ENCODE results near the gene AGBL4.

Gene AGBL4

GRCh38 chr1:49213301-49213700 is 810.5 kb downstream of the AGBL4 start:
- Histone ChIP-seq H3K4me1 (ENCODE audit: control insufficient read depth in 5 of 5, insufficient read depth in 5 of 5, low read length in 5 of 5) (peaks cover 0 to 18% (median 3%) of the 10 kb centered on the region in 5 donors), H3K9ac (ENCODE audit: low read length in 5 of 5) (no peak overlapping the region), H3K27me3 (ENCODE audit: control insufficient read depth in 5 of 5, insufficient read depth in 4 of 5, low read length in 5 of 5) (no peaks in the 10 kb centered on the region), H3K9me3 (ENCODE audit: control insufficient read depth in 5 of 5, low read length in 5 of 5) (no peaks in the 10 kb centered on the region), H3K36me3 (ENCODE audit: control insufficient read depth in 5 of 5, insufficient read depth in 5 of 5, low read length in 5 of 5) (no peaks in the 10 kb centered on the region), H3K4me3 (ENCODE audit: low read depth in 1 of 5, low read length in 5 of 5) (no peak overlapping the region), H3K27ac (ENCODE audit: low read depth, low read length) (no peak overlapping the region)

- no peaks in the 10 kb centered on the region for H3K9me3 ChIP-seq (ENCODE audit: control insufficient read depth in 5 of 5, low read length in 5 of 5)
- peaks cover 0 to 31% (median 7%) of the 10 kb centered on the region in 5 donors for H3K4me1 ChIP-seq (ENCODE audit: control insufficient read depth in 5 of 5, insufficient read depth in 5 of 5, low read length in 5 of 5)
- H3K27ac ChIP-seq (ENCODE audit: low read depth, low read length) = no peak overlapping the region
- no peak overlapping the region for H3K4me3 ChIP-seq (ENCODE audit: low read depth in 1 of 5, low read length in 5 of 5)
- no peaks in the 10 kb centered on the region for H3K27me3 ChIP-seq (ENCODE audit: control insufficient read depth in 5 of 5, insufficient read depth in 4 of 5, low read length in 5 of 5)
- no peaks in the 10 kb centered on the region for H3K36me3 ChIP-seq (ENCODE audit: control insufficient read depth in 5 of 5, insufficient read depth in 5 of 5, low read length in 5 of 5)
- H3K9ac ChIP-seq (ENCODE audit: low read length in 5 of 5) = no peak overlapping the region
These were observed 815.0 kb downstream of the AGBL4 start for GRCh38 chr1:49208712-49209111.

GRCh38 chr1:49204720-49205119 is 819.0 kb downstream of the AGBL4 start:
- H3K27ac ChIP-seq (ENCODE audit: low read depth, low read length) = no peak overlapping the region
- no peaks in the 10 kb centered on the region for H3K36me3 ChIP-seq (ENCODE audit: control insufficient read depth in 5 of 5, insufficient read depth in 5 of 5, low read length in 5 of 5)
- peaks cover 0 to 20% (median 4%) of the 10 kb centered on the region in 5 donors for H3K4me1 ChIP-seq (ENCODE audit: control insufficient read depth in 5 of 5, insufficient read depth in 5 of 5, low read length in 5 of 5)
- H3K27me3 ChIP-seq (ENCODE audit: control insufficient read depth in 5 of 5, insufficient read depth in 4 of 5, low read length in 5 of 5) = no peaks in the 10 kb centered on the region
- peaks cover 0 to 7% (median 0%) of the 10 kb centered on the region in 5 donors for H3K9me3 ChIP-seq (ENCODE audit: control insufficient read depth in 5 of 5, low read length in 5 of 5)
- no peak overlapping the region for H3K4me3 ChIP-seq (ENCODE audit: low read depth in 1 of 5, low read length in 5 of 5)
- H3K9ac ChIP-seq (ENCODE audit: low read length in 5 of 5) = no peak overlapping the region

- peaks cover 0 to 9% (median 0%) of the 10 kb centered on the region in 5 donors for H3K9me3 ChIP-seq (ENCODE audit: control insufficient read depth in 5 of 5, low read length in 5 of 5)
- H3K4me3 ChIP-seq (ENCODE audit: low read depth in 1 of 5, low read length in 5 of 5) = no peak overlapping the region
- no peaks in the 10 kb centered on the region for H3K36me3 ChIP-seq (ENCODE audit: control insufficient read depth in 5 of 5, insufficient read depth in 5 of 5, low read length in 5 of 5)
- no peak overlapping the region for H3K9ac ChIP-seq (ENCODE audit: low read length in 5 of 5)
- H3K27ac ChIP-seq (ENCODE audit: low read depth, low read length) = no peak overlapping the region
- H3K4me1 ChIP-seq (ENCODE audit: control insufficient read depth in 5 of 5, insufficient read depth in 5 of 5, low read length in 5 of 5) = peaks cover 0 to 6% (median 1%) of the 10 kb centered on the region in 5 donors
- H3K27me3 ChIP-seq (ENCODE audit: control insufficient read depth in 5 of 5, insufficient read depth in 4 of 5, low read length in 5 of 5) = no peaks in the 10 kb centered on the region
These were observed 823.0 kb downstream of the AGBL4 start for GRCh38 chr1:49200738-49201137.

GRCh38 chr1:49199564-49199963 is 824.2 kb downstream of the AGBL4 start:
- Histone ChIP-seq H3K27me3 (ENCODE audit: control insufficient read depth in 5 of 5, insufficient read depth in 4 of 5, low read length in 5 of 5) (no peaks in the 10 kb centered on the region), H3K4me3 (ENCODE audit: low read depth in 1 of 5, low read length in 5 of 5) (no peak overlapping the region), H3K27ac (ENCODE audit: low read depth, low read length) (no peak overlapping the region), H3K9me3 (ENCODE audit: control insufficient read depth in 5 of 5, low read length in 5 of 5) (peaks cover 0 to 11% (median 0%) of the 10 kb centered on the region in 5 donors), H3K4me1 (ENCODE audit: control insufficient read depth in 5 of 5, insufficient read depth in 5 of 5, low read length in 5 of 5) (no peaks in the 10 kb centered on the region), H3K9ac (ENCODE audit: low read length in 5 of 5) (no peak overlapping the region), H3K36me3 (ENCODE audit: control insufficient read depth in 5 of 5, insufficient read depth in 5 of 5, low read length in 5 of 5) (no peaks in the 10 kb centered on the region)

GRCh38 chr1:49197081-49197480 is 826.7 kb downstream of the AGBL4 start:
- Histone ChIP-seq H3K4me1 (ENCODE audit: control insufficient read depth in 5 of 5, insufficient read depth in 5 of 5, low read length in 5 of 5) (no peaks in the 10 kb centered on the region), H3K9me3 (ENCODE audit: control insufficient read depth in 5 of 5, low read length in 5 of 5) (peaks cover 0 to 7% (median 0%) of the 10 kb centered on the region in 5 donors), H3K27ac (ENCODE audit: low read depth, low read length) (no peak overlapping the region), H3K9ac (ENCODE audit: low read length in 5 of 5) (no peak overlapping the region), H3K4me3 (ENCODE audit: low read depth in 1 of 5, low read length in 5 of 5) (no peak overlapping the region), H3K36me3 (ENCODE audit: control insufficient read depth in 5 of 5, insufficient read depth in 5 of 5, low read length in 5 of 5) (no peaks in the 10 kb centered on the region), H3K27me3 (ENCODE audit: control insufficient read depth in 5 of 5, insufficient read depth in 4 of 5, low read length in 5 of 5) (no peaks in the 10 kb centered on the region)

- no peak overlapping the region for H3K9ac ChIP-seq (ENCODE audit: low read length in 5 of 5)
- no peaks in the 10 kb centered on the region for H3K36me3 ChIP-seq (ENCODE audit: control insufficient read depth in 5 of 5, insufficient read depth in 5 of 5, low read length in 5 of 5)
- no peaks in the 10 kb centered on the region for H3K9me3 ChIP-seq (ENCODE audit: control insufficient read depth in 5 of 5, low read length in 5 of 5)
- peaks cover 0 to 1% (median 0%) of the 10 kb centered on the region in 5 donors for H3K4me1 ChIP-seq (ENCODE audit: control insufficient read depth in 5 of 5, insufficient read depth in 5 of 5, low read length in 5 of 5)
- no peak overlapping the region for H3K27ac ChIP-seq (ENCODE audit: low read depth, low read length)
- no peak overlapping the region for H3K4me3 ChIP-seq (ENCODE audit: low read depth in 1 of 5, low read length in 5 of 5)
- H3K27me3 ChIP-seq (ENCODE audit: control insufficient read depth in 5 of 5, insufficient read depth in 4 of 5, low read length in 5 of 5) = no peaks in the 10 kb centered on the region
These were observed 833.6 kb downstream of the AGBL4 start for GRCh38 chr1:49190138-49190537.

DNA sequence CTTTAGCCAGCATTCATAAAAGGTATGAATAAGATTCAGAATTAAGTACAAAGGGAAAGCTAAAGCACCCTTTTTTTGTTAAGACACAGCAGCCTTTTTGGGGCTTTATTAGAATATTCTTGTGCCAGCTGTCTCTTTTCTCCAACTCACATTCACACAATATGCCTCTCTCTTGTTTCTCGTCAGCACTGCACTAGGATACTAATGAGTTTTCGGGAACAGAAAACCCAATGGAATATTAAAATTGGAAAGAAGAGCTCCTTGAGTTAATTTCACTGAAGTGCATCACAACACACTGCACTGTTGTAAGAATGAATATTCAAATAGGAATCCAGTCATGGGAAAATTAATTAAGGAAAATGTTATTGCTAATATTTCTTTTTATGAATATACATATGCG is 836.7 kb downstream of the AGBL4 start:
- Histone ChIP-seq H3K27me3 (ENCODE audit: control insufficient read depth in 5 of 5, insufficient read depth in 4 of 5, low read length in 5 of 5) (no peaks in the 10 kb centered on the region), H3K9ac (ENCODE audit: low read length in 5 of 5) (no peak overlapping the region), H3K36me3 (ENCODE audit: control insufficient read depth in 5 of 5, insufficient read depth in 5 of 5, low read length in 5 of 5) (no peaks in the 10 kb centered on the region), H3K4me3 (ENCODE audit: low read depth in 1 of 5, low read length in 5 of 5) (no peak overlapping the region), H3K27ac (ENCODE audit: low read depth, low read length) (no peak overlapping the region), H3K9me3 (ENCODE audit: control insufficient read depth in 5 of 5, low read length in 5 of 5) (no peaks in the 10 kb centered on the region), H3K4me1 (ENCODE audit: control insufficient read depth in 5 of 5, insufficient read depth in 5 of 5, low read length in 5 of 5) (peaks cover 0 to 13% (median 0%) of the 10 kb centered on the region in 5 donors)

- H3K9ac ChIP-seq (ENCODE audit: low read length in 5 of 5) = no peak overlapping the region
- no peak overlapping the region for H3K4me3 ChIP-seq (ENCODE audit: low read depth in 1 of 5, low read length in 5 of 5)
- H3K27ac ChIP-seq (ENCODE audit: low read depth, low read length) = no peak overlapping the region
- peaks cover 0 to 13% (median 0%) of the 10 kb centered on the region in 5 donors for H3K4me1 ChIP-seq (ENCODE audit: control insufficient read depth in 5 of 5, insufficient read depth in 5 of 5, low read length in 5 of 5)
- H3K36me3 ChIP-seq (ENCODE audit: control insufficient read depth in 5 of 5, insufficient read depth in 5 of 5, low read length in 5 of 5) = no peaks in the 10 kb centered on the region
- no peaks in the 10 kb centered on the region for H3K9me3 ChIP-seq (ENCODE audit: control insufficient read depth in 5 of 5, low read length in 5 of 5)
- H3K27me3 ChIP-seq (ENCODE audit: control insufficient read depth in 5 of 5, insufficient read depth in 4 of 5, low read length in 5 of 5) = no peaks in the 10 kb centered on the region
These were observed 838.2 kb downstream of the AGBL4 start for GRCh38 chr1:49185450-49185980.

- Histone ChIP-seq H3K9ac (ENCODE audit: low read length in 5 of 5) (no peak overlapping the region), H3K9me3 (ENCODE audit: control insufficient read depth in 5 of 5, low read length in 5 of 5) (no peaks in the 10 kb centered on the region), H3K4me1 (ENCODE audit: control insufficient read depth in 5 of 5, insufficient read depth in 5 of 5, low read length in 5 of 5) (peaks cover 0 to 13% (median 0%) of the 10 kb centered on the region in 5 donors), H3K36me3 (ENCODE audit: control insufficient read depth in 5 of 5, insufficient read depth in 5 of 5, low read length in 5 of 5) (no peaks in the 10 kb centered on the region), H3K4me3 (ENCODE audit: low read depth in 1 of 5, low read length in 5 of 5) (no peak overlapping the region), H3K27me3 (ENCODE audit: control insufficient read depth in 5 of 5, insufficient read depth in 4 of 5, low read length in 5 of 5) (no peaks in the 10 kb centered on the region), H3K27ac (ENCODE audit: low read depth, low read length) (no peak overlapping the region)
These were observed 840.3 kb downstream of the AGBL4 start for GRCh38 chr1:49183489-49183888.
